ENCODE data around the gene QSOX2. TPM values are rescaled to one million over a fixed set of nuclear protein-coding genes. Genes with fewer than 3 reads are reported as not detected.

The QSOX2 gene
- total and polyA plus RNA-seq, 2 experiments from 2014 or later, result 9.2 to 29.2 TPM

DNA sequence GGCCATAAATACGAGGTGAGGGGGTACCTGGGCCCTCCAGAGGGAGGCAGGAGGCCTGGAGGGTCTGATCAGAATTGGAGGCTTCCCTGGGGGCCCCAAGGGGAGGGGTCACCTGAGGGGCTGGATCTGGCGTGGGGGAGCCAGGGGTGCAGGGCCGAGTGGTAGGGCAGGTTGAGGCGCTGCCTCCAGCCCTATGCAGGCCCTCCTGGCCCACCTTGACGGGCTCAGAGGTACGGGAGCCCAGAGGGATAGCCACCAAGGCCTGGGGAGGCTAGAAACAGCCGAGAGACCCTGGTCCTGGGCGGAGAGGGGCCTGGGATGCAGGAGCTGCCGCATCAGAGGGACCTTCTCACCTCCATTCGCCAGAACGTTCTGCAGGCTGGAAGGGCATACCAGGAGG is 65.0 kb downstream of the QSOX2 start (continued):
- TF ChIP-seq, protein P1, sequence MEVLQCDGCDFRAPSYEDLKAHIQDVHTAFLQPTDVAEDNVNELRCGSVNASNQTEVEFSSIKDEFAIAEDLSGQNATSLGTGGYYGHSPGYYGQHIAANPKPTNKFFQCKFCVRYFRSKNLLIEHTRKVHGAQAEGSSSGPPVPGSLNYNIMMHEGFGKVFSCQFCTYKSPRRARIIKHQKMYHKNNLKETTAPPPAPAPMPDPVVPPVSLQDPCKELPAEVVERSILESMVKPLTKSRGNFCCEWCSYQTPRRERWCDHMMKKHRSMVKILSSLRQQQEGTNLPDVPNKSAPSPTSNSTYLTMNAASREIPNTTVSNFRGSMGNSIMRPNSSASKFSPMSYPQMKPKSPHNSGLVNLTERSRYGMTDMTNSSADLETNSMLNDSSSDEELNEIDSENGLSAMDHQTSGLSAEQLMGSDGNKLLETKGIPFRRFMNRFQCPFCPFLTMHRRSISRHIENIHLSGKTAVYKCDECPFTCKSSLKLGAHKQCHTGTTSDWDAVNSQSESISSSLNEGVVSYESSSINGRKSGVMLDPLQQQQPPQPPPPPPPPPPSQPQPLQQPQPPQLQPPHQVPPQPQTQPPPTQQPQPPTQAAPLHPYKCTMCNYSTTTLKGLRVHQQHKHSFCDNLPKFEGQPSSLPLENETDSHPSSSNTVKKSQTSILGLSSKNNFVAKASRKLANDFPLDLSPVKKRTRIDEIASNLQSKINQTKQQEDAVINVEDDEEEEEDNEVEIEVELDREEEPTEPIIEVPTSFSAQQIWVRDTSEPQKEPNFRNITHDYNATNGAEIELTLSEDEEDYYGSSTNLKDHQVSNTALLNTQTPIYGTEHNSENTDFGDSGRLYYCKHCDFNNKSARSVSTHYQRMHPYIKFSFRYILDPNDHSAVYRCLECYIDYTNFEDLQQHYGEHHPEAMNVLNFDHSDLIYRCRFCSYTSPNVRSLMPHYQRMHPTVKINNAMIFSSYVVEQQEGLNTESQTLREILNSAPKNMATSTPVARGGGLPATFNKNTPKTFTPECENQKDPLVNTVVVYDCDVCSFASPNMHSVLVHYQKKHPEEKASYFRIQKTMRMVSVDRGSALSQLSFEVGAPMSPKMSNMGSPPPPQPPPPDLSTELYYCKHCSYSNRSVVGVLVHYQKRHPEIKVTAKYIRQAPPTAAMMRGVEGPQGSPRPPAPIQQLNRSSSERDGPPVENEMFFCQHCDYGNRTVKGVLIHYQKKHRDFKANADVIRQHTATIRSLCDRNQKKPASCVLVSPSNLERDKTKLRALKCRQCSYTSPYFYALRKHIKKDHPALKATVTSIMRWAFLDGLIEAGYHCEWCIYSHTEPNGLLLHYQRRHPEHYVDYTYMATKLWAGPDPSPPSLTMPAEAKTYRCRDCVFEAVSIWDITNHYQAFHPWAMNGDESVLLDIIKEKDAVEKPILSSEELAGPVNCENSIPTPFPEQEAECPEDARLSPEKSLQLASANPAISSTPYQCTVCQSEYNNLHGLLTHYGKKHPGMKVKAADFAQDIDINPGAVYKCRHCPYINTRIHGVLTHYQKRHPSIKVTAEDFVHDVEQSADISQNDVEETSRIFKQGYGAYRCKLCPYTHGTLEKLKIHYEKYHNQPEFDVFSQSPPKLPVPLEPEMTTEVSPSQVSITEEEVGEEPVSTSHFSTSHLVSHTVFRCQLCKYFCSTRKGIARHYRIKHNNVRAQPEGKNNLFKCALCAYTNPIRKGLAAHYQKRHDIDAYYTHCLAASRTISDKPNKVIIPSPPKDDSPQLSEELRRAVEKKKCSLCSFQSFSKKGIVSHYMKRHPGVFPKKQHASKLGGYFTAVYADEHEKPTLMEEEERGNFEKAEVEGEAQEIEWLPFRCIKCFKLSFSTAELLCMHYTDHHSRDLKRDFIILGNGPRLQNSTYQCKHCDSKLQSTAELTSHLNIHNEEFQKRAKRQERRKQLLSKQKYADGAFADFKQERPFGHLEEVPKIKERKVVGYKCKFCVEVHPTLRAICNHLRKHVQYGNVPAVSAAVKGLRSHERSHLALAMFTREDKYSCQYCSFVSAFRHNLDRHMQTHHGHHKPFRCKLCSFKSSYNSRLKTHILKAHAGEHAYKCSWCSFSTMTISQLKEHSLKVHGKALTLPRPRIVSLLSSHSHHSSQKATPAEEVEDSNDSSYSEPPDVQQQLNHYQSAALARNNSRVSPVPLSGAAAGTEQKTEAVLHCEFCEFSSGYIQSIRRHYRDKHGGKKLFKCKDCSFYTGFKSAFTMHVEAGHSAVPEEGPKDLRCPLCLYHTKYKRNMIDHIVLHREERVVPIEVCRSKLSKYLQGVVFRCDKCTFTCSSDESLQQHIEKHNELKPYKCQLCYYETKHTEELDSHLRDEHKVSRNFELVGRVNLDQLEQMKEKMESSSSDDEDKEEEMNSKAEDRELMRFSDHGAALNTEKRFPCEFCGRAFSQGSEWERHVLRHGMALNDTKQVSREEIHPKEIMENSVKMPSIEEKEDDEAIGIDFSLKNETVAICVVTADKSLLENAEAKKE (CRISPR knock-in tag; IDR thresholded peaks at IDR 0.05), result no peak
- TF ChIP-seq, protein P2, sequence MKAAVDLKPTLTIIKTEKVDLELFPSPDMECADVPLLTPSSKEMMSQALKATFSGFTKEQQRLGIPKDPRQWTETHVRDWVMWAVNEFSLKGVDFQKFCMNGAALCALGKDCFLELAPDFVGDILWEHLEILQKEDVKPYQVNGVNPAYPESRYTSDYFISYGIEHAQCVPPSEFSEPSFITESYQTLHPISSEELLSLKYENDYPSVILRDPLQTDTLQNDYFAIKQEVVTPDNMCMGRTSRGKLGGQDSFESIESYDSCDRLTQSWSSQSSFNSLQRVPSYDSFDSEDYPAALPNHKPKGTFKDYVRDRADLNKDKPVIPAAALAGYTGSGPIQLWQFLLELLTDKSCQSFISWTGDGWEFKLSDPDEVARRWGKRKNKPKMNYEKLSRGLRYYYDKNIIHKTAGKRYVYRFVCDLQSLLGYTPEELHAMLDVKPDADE (IDR thresholded peaks at IDR 0.05), result no peak
- TF ChIP-seq ZNF114 (CRISPR knock-in tag; IDR thresholded peaks at IDR 0.05) (no peak), POLR2AphosphoS5 (IDR thresholded peaks at IDR 0.05; ENCODE audit: low read depth) (no peak), STAT1 (IDR thresholded peaks at IDR 0.05; ENCODE audit: unreplicated experiment) (no peak), ZNF331 (CRISPR knock-in tag; IDR thresholded peaks at IDR 0.05; ENCODE audit: low read depth) (no peak)
- TF ChIP-seq, protein P3, sequence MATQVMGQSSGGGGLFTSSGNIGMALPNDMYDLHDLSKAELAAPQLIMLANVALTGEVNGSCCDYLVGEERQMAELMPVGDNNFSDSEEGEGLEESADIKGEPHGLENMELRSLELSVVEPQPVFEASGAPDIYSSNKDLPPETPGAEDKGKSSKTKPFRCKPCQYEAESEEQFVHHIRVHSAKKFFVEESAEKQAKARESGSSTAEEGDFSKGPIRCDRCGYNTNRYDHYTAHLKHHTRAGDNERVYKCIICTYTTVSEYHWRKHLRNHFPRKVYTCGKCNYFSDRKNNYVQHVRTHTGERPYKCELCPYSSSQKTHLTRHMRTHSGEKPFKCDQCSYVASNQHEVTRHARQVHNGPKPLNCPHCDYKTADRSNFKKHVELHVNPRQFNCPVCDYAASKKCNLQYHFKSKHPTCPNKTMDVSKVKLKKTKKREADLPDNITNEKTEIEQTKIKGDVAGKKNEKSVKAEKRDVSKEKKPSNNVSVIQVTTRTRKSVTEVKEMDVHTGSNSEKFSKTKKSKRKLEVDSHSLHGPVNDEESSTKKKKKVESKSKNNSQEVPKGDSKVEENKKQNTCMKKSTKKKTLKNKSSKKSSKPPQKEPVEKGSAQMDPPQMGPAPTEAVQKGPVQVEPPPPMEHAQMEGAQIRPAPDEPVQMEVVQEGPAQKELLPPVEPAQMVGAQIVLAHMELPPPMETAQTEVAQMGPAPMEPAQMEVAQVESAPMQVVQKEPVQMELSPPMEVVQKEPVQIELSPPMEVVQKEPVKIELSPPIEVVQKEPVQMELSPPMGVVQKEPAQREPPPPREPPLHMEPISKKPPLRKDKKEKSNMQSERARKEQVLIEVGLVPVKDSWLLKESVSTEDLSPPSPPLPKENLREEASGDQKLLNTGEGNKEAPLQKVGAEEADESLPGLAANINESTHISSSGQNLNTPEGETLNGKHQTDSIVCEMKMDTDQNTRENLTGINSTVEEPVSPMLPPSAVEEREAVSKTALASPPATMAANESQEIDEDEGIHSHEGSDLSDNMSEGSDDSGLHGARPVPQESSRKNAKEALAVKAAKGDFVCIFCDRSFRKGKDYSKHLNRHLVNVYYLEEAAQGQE (IDR thresholded peaks at IDR 0.05; ENCODE audit: unreplicated experiment), result no peak
